ENCODE results near the gene ZDHHC1.

ZDHHC1 gene

GRCh38 chr16:67409631-67410030 lies 6.6 kb downstream of the ZDHHC1 start:
- no peak for DNase-seq (ENCODE audit: low spot score)

GRCh38 chr16:67407788-67408452 lies 8.4 kb downstream of the ZDHHC1 start:
- DNase-seq (ENCODE audit: low spot score): no peak

GRCh38 chr16:67407176-67407787 lies 9.0 kb downstream of the ZDHHC1 start:
- no peak for DNase-seq (ENCODE audit: low spot score)

- no peak for DNase-seq (ENCODE audit: low spot score)
Measured at GRCh38 chr16:67406111-67406971, 9.9 kb downstream of the ZDHHC1 start.

GRCh38 chr16:67405336-67405735 lies 10.9 kb downstream of the ZDHHC1 start:
- no peak for DNase-seq (ENCODE audit: low spot score)

- DNase-seq (ENCODE audit: low spot score): no peak
Measured at GRCh38 chr16:67404740-67405226, 11.5 kb downstream of the ZDHHC1 start.

- no peak for DNase-seq (ENCODE audit: low spot score)
Measured at GRCh38 chr16:67403976-67404555, 12.2 kb downstream of the ZDHHC1 start.

GRCh38 chr16:67400901-67401300 lies 15.4 kb downstream of the ZDHHC1 start:
- DNase-seq (ENCODE audit: low spot score): no peak

- DNase-seq (ENCODE audit: low spot score): no peak
Measured at GRCh38 chr16:67399749-67400704, 16.2 kb downstream of the ZDHHC1 start.

- peak; percentile 79 for DNase-seq (ENCODE audit: low spot score)
Measured at GRCh38 chr16:67399218-67399733, 17.0 kb downstream of the ZDHHC1 start.

- DNase-seq (ENCODE audit: low spot score): no peak
Measured at GRCh38 chr16:67398546-67399217, 17.6 kb downstream of the ZDHHC1 start.

- DNase-seq (ENCODE audit: low spot score): no peak
Measured at GRCh38 chr16:67397812-67398545, 18.3 kb downstream of the ZDHHC1 start.

- DNase-seq (ENCODE audit: low spot score): no peak
Measured at GRCh38 chr16:67397036-67397801, 19.1 kb downstream of the ZDHHC1 start.

GRCh38 chr16:67396159-67397035 lies 19.9 kb downstream of the ZDHHC1 start:
- DNase-seq (ENCODE audit: low spot score): no peak

GRCh38 chr16:67395458-67396158 lies 20.7 kb downstream of the ZDHHC1 start:
- DNase-seq (ENCODE audit: low spot score): no peak

- no peak for DNase-seq (ENCODE audit: low spot score)
Measured at GRCh38 chr16:67395105-67395457, 21.2 kb downstream of the ZDHHC1 start.

Data from germinal center (tissue), 1 donor.